SK-N-SH (cell line): ENCODE measurements around the gene TMEM39B. TPM values are rescaled to one million over a fixed set of nuclear protein-coding genes. Genes with fewer than 3 reads are reported as not detected.
A peak's percentile ranks its signal among the peaks of the same experiment; 100 is the strongest.

Experiments used
- CTCF ChIA-PET: fragments of 300-600, 350-600 bp; formaldehyde crosslinking; extraction: SDS; loops from one replicate; lab custom pipeline; 2021; lab: Yijun Ruan, JAX
- POLR2A ChIA-PET: fragments of 350-600 bp; sonication (Branson Sonifier 250); formaldehyde crosslinking; extraction: SDS; loops from one replicate; lab custom pipeline; 2020; ENCODE audit warnings: antibody characterized with exemption, inconsistent platforms; lab: Yijun Ruan, JAX
- DNase-seq: peaks from one replicate; pipeline ENCODE4 v3.0.0; 2012
- H2AFZ ChIP-seq: fragments of 200-600 bp; sonication (generic); 2 replicates; pipeline ENCODE4 v1.8.1; 2016; ENCODE audit warnings: antibody characterized with exemption, mild to moderate bottlenecking, low read depth
- H3F3A ChIP-seq: fragments of 200-600 bp; sonication (generic); replicated peaks from 2 replicates; pipeline ENCODE3; 2016; ENCODE audit warnings: antibody characterized with exemption, mild to moderate bottlenecking; ENCODE audit not compliant: insufficient read depth
- H3K27ac ChIP-seq, 2 experiments: fragments of 200-500 bp in 1 of 2; fragments of 200-600 bp in 1 of 2; sonication (Bioruptor generic) in 1 of 2; sonication (generic), shearing (Covaris generic) in 1 of 2; 2 replicates each; pipeline versions ENCODE4 v1.5.1 to v1.6.1; 2014 to 2016; ENCODE audit warnings: low read depth in 2 of 2, inconsistent platforms in 1 of 2, low read length in 1 of 2, mild to moderate bottlenecking in 1 of 2, mixed read lengths in 1 of 2
- H3K27me3 ChIP-seq: fragments of 200-600 bp; sonication (generic), shearing (Covaris generic); 2 replicates; pipeline ENCODE4 v1.6.1; 2016; ENCODE audit warnings: mixed run types; ENCODE audit not compliant: insufficient read depth
- H3K36me3 ChIP-seq, 2 experiments: fragments of 200-500 bp in 1 of 2; fragments of 200-600 bp in 1 of 2; sonication (Bioruptor generic) in 1 of 2; sonication (generic) in 1 of 2; replicated peaks in 1 of 2; 2 replicates each; pipeline versions ENCODE3 to v1.5.1; 2014 to 2016; ENCODE audit warnings: low read length in 1 of 2, mild to moderate bottlenecking in 1 of 2; ENCODE audit not compliant: insufficient read depth in 2 of 2, control insufficient read depth in 1 of 2
- H3K4me1 ChIP-seq, 2 experiments: fragments of 200-500 bp in 1 of 2; fragments of 200-600 bp in 1 of 2; sonication (Bioruptor generic) in 1 of 2; sonication (generic), shearing (Covaris generic) in 1 of 2; 2 replicates each; pipeline versions ENCODE4 v1.5.1 to v1.6.1; 2014 to 2016; ENCODE audit warnings: low read depth in 1 of 2, low read length in 1 of 2, mixed run types in 1 of 2; ENCODE audit not compliant: insufficient read depth in 2 of 2, control insufficient read depth in 1 of 2
- H3K4me2 ChIP-seq: fragments of 200-600 bp; sonication (generic), shearing (Covaris generic); 2 replicates; pipeline ENCODE4 v1.6.1; 2017; ENCODE audit warnings: mixed run types
- H3K4me3 ChIP-seq, 2 experiments: fragments of 200-500 bp in 1 of 2; fragments of 200-600 bp in 1 of 2; sonication (Bioruptor generic) in 1 of 2; sonication (generic), shearing (Covaris generic) in 1 of 2; 2 replicates each; pipeline versions ENCODE4 v1.5.1 to v1.8.1; 2014 to 2016; ENCODE audit warnings: low read depth in 2 of 2, inconsistent platforms in 1 of 2, low read length in 1 of 2, mild to moderate bottlenecking in 1 of 2, mixed read lengths in 1 of 2, moderate library complexity in 1 of 2
- H3K79me2 ChIP-seq: fragments of 200-600 bp; sonication (generic); 2 replicates; pipeline ENCODE4 v1.8.1; 2017; ENCODE audit warnings: mild to moderate bottlenecking; ENCODE audit not compliant: insufficient read depth
- H3K9ac ChIP-seq: fragments of 200-600 bp; sonication (generic); 2 replicates; pipeline ENCODE4 v1.6.1; 2017; ENCODE audit warnings: mixed run types
- H3K9me2 ChIP-seq: fragments of 200-600 bp; sonication (generic); 2 replicates; pipeline ENCODE4 v1.6.1; 2017; ENCODE audit warnings: mixed run types
- H3K9me3 ChIP-seq: fragments of 200-600 bp; sonication (generic); 2 replicates; pipeline ENCODE4 v1.6.1; 2017; ENCODE audit warnings: mixed run types, mild to moderate bottlenecking, moderate library complexity
- H4K20me1 ChIP-seq: fragments of 200-600 bp; sonication (generic); 2 replicates; pipeline ENCODE4 v1.6.1; 2017; ENCODE audit warnings: mild to moderate bottlenecking, mixed run types; ENCODE audit not compliant: insufficient read depth
- EZH2phosphoT487 ChIP-seq: fragments of 200-600 bp; sonication (generic); IDR thresholded peaks from 2 replicates; pipeline ENCODE4 v1.6.1; 2017; ENCODE audit warnings: low read depth, mixed run types, mild to moderate bottlenecking, antibody characterized with exemption, moderate library complexity, borderline replicate concordance
- FOSL2 ChIP-seq: IDR thresholded peaks from 2 replicates; pipeline ENCODE4 v1.4.0; 2012; ENCODE audit warnings: low read depth, mild to moderate bottlenecking, moderate library complexity, borderline replicate concordance
- NFIC ChIP-seq: IDR thresholded peaks from 2 replicates; pipeline ENCODE4 v1.4.0; 2012; ENCODE audit warnings: borderline replicate concordance
- POLR2AphosphoS5 ChIP-seq: IDR thresholded peaks from 2 replicates; pipeline ENCODE4 v1.6.1; 2012; ENCODE audit warnings: low read depth, low read length
- RXRA ChIP-seq: IDR thresholded peaks from 2 replicates; pipeline ENCODE4 v1.4.0; 2012; ENCODE audit warnings: low read depth, mild to moderate bottlenecking, borderline replicate concordance
- SMC3 ChIP-seq: IDR thresholded peaks from 2 replicates; pipeline ENCODE4 v1.6.1; 2012; ENCODE audit warnings: low read depth, low read length, improper control_type of control experiment
- TAF1 ChIP-seq: IDR thresholded peaks from 2 replicates; pipeline ENCODE4 v1.6.1; 2012; ENCODE audit warnings: low read depth, mild to moderate bottlenecking, low read length, moderate library complexity, borderline replicate concordance
- YY1 ChIP-seq: IDR thresholded peaks from 2 replicates; pipeline ENCODE4 v1.4.0; 2012; ENCODE audit warnings: low read depth, mild to moderate bottlenecking
- WGBS: methylation state at CpG from one replicate; pipeline ENCODE4 v1.1.6; 2017; ENCODE audit warnings: low lambda C conversion rate; 5-methylcytosine and 5-hydroxymethylcytosine counted together
- polyA plus RNA-seq, 3 experiments: library from polyadenylated mRNA; depleted of rRNA; stranded (reverse); fragments of >200 nt; gene quantifications; 2 replicates each; pipeline ENCODE4 v1.2.3, GENCODE V29; 2012
- TF ChIP-seq, protein P1 (sequence below): IDR thresholded peaks from 2 replicates; pipeline ENCODE4 v1.6.1; 2012; ENCODE audit warnings: mild to moderate bottlenecking, low read depth, low read length, moderate library complexity
- TF ChIP-seq, protein P2 (sequence below): fragments of 200-600 bp; sonication (generic); IDR thresholded peaks from 2 replicates; pipeline ENCODE4 v1.6.1; 2017; ENCODE audit warnings: antibody characterized with exemption, mild to moderate bottlenecking, moderate library complexity
- TF ChIP-seq, protein P3 (sequence below): fragments of 150-350 bp; IDR thresholded peaks from 2 replicates; pipeline ENCODE4 v1.6.1; 2016; ENCODE audit warnings: mild to moderate bottlenecking, low read depth, low read length
- TF ChIP-seq, protein P4 (sequence below): fragments of 150-350 bp; IDR thresholded peaks from 2 replicates; pipeline ENCODE4 v1.6.1; 2017; ENCODE audit warnings: antibody characterized with exemption, low read length, low read depth, borderline replicate concordance

The TMEM39B gene
- polyA plus RNA-seq, 1 of the 3 experiments (the other 2 are of a cell fraction) = 25.1 TPM

DNA sequence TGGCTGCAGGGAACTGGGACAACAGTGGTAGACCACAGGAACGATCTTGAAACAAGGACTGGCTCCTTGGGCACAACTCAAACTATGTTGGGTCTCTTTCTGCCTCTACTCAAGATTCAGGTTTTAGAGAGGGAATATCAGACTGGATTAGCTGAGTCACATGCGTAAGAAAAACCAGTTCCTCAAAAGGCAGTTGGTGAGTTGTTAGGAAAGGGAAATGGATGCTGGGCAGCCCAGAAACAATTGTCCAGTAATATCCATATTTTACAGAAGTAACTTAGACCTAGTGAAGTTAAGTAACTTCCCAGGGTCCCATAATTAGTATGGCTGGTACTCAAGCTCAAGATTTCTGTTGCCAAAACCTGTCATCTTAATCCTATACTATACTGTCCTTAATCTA lies 27.0 kb upstream of the TMEM39B start:
- TF ChIP-seq NFIC (no peak), POLR2AphosphoS5 (no peak), SMC3 (no peak), RXRA (no peak), EZH2phosphoT487 (no peak), TAF1 (no peak), FOSL2 (no peak), YY1 (no peak)
- TF ChIP-seq, protein P1, sequence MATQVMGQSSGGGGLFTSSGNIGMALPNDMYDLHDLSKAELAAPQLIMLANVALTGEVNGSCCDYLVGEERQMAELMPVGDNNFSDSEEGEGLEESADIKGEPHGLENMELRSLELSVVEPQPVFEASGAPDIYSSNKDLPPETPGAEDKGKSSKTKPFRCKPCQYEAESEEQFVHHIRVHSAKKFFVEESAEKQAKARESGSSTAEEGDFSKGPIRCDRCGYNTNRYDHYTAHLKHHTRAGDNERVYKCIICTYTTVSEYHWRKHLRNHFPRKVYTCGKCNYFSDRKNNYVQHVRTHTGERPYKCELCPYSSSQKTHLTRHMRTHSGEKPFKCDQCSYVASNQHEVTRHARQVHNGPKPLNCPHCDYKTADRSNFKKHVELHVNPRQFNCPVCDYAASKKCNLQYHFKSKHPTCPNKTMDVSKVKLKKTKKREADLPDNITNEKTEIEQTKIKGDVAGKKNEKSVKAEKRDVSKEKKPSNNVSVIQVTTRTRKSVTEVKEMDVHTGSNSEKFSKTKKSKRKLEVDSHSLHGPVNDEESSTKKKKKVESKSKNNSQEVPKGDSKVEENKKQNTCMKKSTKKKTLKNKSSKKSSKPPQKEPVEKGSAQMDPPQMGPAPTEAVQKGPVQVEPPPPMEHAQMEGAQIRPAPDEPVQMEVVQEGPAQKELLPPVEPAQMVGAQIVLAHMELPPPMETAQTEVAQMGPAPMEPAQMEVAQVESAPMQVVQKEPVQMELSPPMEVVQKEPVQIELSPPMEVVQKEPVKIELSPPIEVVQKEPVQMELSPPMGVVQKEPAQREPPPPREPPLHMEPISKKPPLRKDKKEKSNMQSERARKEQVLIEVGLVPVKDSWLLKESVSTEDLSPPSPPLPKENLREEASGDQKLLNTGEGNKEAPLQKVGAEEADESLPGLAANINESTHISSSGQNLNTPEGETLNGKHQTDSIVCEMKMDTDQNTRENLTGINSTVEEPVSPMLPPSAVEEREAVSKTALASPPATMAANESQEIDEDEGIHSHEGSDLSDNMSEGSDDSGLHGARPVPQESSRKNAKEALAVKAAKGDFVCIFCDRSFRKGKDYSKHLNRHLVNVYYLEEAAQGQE = no peak
- TF ChIP-seq, protein P2, sequence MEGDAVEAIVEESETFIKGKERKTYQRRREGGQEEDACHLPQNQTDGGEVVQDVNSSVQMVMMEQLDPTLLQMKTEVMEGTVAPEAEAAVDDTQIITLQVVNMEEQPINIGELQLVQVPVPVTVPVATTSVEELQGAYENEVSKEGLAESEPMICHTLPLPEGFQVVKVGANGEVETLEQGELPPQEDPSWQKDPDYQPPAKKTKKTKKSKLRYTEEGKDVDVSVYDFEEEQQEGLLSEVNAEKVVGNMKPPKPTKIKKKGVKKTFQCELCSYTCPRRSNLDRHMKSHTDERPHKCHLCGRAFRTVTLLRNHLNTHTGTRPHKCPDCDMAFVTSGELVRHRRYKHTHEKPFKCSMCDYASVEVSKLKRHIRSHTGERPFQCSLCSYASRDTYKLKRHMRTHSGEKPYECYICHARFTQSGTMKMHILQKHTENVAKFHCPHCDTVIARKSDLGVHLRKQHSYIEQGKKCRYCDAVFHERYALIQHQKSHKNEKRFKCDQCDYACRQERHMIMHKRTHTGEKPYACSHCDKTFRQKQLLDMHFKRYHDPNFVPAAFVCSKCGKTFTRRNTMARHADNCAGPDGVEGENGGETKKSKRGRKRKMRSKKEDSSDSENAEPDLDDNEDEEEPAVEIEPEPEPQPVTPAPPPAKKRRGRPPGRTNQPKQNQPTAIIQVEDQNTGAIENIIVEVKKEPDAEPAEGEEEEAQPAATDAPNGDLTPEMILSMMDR = no peak
- TF ChIP-seq, protein P3, sequence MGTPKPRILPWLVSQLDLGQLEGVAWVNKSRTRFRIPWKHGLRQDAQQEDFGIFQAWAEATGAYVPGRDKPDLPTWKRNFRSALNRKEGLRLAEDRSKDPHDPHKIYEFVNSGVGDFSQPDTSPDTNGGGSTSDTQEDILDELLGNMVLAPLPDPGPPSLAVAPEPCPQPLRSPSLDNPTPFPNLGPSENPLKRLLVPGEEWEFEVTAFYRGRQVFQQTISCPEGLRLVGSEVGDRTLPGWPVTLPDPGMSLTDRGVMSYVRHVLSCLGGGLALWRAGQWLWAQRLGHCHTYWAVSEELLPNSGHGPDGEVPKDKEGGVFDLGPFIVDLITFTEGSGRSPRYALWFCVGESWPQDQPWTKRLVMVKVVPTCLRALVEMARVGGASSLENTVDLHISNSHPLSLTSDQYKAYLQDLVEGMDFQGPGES = no peak
- TF ChIP-seq, protein P4, sequence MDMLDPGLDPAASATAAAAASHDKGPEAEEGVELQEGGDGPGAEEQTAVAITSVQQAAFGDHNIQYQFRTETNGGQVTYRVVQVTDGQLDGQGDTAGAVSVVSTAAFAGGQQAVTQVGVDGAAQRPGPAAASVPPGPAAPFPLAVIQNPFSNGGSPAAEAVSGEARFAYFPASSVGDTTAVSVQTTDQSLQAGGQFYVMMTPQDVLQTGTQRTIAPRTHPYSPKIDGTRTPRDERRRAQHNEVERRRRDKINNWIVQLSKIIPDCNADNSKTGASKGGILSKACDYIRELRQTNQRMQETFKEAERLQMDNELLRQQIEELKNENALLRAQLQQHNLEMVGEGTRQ = no peak
- H2AFZ ChIP-seq = no peak overlapping the region
- H3K9me3 ChIP-seq = no peaks in the 10 kb centered on the region
- H4K20me1 ChIP-seq = peaks cover 30% of the 10 kb centered on the region
- H3K4me2 ChIP-seq = no peak overlapping the region
- H3K27ac ChIP-seq = peak overlapping the region in 1 of 2 experiments; percentile 15; a peak in 1 of 4 replicates
- ChIA-PET CTCF (interaction anchor here (1.0 kb wide), 1 partner anchor 8 kb away, joined by 3 read pairs; no protein-coding TSS in a partner anchor), POLR2A (interaction anchor here (0.6 kb wide), 1 partner anchor 25 kb away, joined by 3 read pairs; no protein-coding TSS in a partner anchor)
- H3K36me3 ChIP-seq = peaks cover 36 to 100% of the 10 kb centered on the region in 2 experiments
- no peaks in the 10 kb centered on the region; a peak in 1 of 4 replicates for H3K4me1 ChIP-seq
- 91% methylated on average over 2 of the region's 2 CpGs for WGBS
- H3K27me3 ChIP-seq = no peaks in the 10 kb centered on the region
- no peak for DNase-seq
- H3K9me2 ChIP-seq = no peaks in the 10 kb centered on the region
- H3K79me2 ChIP-seq = no peaks in the 10 kb centered on the region; the same call in none of the 2 replicates
- H3K9ac ChIP-seq = no peak overlapping the region
- no peak overlapping the region for H3K4me3 ChIP-seq
- peaks cover 43% of the 10 kb centered on the region for H3F3A ChIP-seq
